HG03520 (cell line): ENCODE data around the gene C4orf50.

Experiments used
- ATAC-seq: cut with Tn5 transposase; IDR thresholded peaks from one replicate; pipeline ENCODE4 v1.9.1; 2021; ENCODE audit warnings: mild to moderate bottlenecking, moderate library complexity; ENCODE audit not compliant: unreplicated experiment

C4orf50 gene

DNA sequence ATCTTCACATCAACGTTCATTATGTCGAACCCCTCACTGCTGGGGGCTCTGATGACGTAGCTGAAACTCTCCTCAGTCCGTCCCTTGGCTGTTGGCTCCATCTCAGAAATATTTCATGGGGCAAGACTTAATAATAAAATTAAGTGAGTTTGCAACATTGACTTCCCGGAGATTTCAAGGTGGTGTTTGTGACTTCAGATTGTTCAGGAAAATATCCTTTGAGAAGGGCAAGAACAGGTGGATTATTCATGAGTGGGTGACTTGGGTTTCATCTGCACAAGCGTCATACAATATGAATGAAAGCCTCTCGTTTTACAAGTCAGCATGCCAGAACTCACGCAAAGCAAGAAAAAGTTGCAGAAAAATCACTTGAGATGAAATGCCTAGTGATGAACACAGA, at the start of gene C4orf50:
Gene C4orf50, minus strand, starts transcription at position 101 of the 400 bp plus-strand sequence.
- no peak for ATAC-seq

DNA sequence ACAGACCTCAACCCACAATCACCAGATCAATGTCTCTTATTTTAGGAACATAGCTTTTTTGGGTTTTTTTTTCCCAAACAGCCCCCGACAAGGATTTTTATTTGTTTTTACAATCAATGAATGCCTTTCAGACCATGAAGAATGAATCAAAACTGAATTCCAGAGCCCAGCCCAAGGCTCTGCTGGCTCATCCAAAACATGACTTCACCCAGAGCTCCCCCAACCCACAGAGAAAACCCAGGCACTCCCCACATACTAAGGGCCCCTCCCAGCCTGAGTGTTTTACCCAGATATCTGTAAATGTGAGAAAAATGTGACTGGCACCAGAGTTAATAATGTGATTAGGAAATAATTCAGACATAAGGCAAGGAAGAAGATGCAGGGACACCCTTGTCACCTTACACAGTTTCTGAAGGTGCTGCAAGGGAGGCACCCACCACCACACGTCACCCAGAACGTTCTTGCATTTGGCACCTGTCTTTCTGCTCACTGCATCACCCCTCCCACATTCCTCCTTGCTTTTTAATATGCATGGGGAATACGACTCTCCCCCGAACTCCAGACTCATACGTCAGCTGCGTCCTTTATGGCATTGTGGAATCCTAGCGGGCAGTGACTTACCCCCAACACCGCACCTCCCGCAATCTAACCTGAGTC, 47.8 kb upstream of the C4orf50 start:
- no peak for ATAC-seq

DNA sequence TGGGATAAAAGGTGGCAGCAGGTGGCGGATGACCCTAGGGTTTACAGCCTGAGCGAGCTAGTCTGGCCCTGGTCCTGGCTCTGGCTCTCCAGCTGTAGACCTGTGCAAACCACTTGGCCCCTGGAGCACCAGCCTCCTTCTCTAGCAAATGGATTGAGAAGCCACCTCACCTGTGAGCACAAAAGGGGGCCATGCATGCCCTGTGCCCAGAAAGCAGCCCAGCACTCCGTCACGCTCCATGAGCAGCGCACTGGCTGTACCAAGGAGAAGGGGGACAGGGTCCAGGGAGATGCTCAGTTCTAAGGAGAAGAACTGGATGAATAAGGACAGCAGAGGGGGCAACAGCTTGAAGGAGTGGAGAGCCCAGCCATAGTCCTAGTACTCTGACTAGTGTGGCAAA, 46.9 kb upstream of the C4orf50 start:
- no peak for ATAC-seq

DNA sequence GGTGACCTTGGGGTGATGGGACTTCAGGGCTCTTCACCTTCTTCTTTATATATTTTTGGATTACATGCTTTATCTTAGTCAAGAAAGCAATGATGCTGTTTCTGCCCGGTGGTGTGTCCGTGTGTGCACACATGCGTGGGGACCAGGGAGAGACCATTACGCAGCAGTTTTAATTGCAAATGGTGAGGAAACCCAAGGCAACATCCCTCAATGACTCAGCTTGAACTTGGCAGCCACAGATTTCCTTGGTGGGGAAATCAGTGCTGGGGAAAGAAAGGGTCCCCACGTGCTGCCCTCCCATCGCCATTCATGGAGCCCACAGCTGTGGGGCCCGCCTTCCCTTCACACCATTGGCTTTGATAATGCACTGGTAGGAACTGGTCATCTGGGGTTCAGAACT, 46.2 kb upstream of the C4orf50 start:
- ATAC-seq: no peak

DNA sequence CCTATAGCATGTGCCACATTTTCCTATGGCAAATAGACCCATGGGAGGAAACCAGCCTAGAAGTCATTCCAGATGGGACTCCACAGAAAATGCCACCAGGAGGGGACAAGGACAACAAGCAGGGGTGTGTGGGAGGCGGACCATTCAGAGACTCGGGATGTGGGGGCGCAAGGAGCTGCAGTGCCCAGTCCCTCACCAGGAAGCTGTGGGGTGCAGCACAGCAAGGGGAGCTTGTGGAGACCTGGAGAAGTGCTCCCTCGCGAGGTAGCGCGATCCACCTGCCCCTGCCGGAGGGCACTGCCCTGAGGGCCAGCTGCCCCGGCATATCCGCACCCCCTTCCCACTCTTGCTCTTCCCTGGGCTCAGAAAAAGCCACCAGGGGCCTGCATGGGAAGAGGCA, 45.5 kb upstream of the C4orf50 start:
- no peak for ATAC-seq

DNA sequence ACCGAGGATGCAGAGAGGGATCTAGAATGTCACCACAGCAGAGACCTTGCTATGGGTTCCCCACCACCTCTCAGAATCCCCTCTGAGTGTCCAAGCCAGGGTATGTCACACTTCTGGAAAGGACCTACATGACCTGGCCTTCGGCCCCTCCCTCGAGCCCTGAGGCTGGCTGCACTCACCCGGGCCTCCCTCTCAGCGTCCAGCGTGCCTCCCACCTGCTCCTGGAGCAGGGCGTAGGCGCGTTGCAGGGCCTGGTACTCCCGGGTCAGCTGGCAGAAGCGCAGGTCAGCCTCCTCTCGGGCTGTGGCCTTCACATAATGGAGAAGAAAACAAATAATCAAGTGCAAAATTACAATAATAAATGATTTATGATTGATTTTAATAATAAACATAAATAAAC, 43.9 kb upstream of the C4orf50 start:
- no peak for ATAC-seq

DNA sequence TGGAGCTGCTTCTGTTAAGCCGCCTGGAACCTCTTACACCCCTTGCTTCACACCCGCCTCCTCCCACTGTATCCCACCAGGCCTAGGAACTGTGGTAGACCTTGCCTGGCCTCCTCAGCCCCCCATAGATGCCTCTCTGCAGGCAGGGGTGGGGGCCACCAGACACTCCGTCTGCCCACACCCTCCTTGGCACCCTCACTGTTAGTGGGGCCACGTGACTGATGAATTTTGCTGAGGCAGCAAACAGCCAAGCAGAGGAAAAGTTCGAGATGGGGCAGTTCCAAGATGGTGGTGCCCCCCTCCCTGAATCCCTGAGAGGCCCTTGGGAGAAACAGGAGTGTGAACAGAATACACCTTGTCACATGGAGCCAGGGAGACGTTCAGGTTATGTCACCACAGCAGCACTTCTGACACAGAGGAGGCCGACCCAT, 41.2 kb upstream of the C4orf50 start:
- no peak for ATAC-seq

DNA sequence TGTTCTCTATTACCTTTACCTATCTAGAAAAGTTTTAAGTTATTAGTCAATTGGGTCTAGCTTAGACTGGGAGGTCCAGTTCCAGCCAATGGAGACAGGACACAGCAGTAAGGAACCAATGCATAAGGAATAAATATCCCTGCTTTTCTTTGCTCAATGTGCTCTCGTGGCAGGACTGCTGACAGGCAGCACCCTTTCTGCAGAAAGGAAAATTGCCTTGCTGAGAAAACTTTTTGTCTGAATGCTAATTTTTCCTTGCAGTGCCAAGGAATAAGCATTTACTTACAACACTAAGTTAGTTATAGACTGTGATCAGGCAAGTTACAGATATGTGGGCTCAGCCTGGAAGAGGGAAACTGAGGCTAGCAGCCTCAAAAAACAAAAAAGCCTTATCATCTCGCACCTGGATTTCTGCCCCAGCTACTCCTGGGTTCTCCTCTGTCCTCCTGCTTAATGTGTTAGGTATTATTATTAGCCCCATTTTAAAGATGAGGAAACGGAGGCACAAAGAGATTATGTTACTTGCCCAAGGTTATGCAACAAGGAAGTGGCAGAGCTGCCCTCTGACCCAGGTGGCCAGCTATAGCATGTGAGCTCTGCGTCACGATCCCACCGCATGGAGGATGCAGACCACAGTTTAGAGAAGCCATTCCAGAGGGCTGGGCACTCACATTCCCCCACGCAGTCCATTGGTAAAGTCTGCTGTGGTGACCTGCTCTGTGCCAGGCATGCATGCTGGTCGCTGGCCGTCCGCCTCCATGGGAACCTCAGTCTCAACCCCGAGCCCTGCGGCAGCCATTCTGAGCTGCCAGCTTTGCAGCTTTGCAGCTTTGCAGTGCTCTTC, 40.5 kb upstream of the C4orf50 start:
- no peak for ATAC-seq

DNA sequence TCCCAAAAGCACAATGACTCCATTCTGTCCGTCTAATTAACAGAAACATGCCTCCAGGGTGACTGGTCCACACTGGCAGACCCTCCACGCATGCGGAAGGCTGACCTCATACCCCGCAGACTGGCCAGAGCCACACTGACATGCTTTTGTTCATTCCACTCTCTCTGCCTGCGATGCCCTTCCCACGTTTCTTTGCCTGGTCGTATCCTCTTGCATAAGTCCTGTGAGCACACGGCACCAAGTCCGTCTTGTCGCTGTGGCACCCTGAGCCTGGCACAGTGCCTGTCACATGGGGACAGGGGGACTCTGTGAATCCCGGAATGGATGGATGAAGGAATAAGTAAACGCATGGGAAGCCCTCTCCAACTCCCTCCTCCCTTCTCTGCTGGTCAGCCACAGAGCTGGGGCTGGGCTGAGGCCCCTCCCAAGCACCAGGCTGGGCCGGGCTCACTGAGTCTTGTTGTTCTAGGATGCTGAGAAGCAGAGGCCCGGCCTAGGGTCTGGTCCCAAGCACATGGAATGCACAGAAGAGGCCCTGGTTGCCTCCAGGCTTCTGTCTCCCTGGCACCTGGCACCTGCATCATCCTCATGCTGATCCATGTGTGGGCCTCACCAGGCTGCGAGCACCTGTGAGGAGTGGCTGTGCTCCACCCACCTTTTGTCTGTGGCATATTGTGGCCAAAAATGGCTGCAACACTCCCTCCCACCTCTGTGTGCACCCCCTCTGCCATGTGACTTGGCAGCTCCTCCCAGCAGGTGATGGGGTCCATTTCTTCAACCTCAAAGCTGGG, 38.9 kb upstream of the C4orf50 start:
- no peak for ATAC-seq

DNA sequence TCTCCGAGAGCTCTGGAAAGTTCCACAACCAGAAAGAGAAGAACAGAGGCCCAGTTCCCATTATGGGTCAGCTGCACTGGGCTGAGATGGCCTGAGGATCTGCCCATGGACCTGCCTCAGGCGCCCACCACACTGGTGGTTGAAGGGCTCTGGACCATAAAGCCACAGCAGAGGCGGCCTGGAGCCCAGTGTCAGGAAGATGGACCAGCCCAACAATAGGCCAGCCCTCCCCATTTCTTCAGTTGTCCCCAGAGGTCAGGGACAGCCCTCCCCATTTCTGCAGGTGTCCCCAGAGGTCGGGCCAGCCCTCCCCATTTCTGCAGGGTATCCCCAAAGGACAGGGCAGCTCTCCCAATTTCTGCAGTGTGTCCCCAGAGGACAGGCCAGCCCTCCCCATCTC, 37.2 kb upstream of the C4orf50 start:
- ATAC-seq: no peak

DNA sequence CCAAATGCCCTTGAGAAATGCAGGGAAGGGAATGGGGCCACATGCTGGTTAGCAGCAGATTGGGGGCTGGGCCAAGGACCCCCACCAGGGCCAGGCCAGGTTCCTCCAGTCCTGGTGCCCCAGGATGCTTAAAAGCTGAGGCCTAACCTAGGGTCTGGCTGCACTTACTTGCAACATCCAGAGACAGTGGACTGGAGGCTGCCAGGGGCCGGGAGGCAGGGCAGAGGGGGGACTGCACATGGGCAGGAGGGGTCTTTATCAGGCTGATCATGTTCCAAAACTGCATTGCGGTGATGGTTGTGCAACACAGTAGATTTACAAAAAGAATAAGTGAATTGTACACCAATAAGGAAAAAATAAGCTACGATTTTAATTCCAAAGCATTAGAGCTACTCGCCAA, 36.8 kb upstream of the C4orf50 start:
- no peak for ATAC-seq

DNA sequence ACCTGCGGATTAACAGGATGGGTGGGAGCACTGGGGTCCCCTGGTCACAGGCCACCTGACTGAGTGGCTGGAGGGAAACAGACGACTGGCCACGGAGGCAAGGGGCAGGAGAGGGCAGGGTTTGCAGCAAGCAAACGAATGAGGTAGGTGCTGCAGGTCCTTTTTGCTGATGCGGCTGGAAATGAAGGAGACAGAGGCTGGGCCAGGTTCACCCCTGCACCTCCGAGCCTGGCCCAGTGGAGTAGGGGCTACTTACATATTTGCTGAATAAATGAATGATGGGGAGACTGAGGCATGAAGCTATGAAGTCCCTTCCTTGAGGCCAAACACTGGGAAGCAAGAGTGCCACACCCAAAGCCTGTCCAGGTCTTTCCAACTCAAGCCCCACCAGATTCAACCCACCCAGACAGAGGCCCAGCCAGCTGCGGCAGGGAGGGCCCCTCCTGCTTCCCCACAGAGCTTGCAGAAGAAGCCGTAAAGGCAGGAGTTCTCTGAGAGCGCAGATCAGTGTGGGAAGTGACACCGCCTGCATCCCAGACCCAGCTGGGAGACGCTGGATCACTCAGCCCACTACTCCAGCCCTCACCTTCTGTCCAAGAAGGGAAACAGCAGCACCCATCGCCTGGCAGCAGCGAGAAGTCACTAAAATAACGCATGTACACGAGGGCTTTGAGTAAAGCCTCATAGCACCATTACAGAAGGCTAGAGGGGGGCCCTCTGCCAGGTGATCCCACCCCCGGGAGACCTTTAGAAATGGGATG, 36.1 kb upstream of the C4orf50 start:
- ATAC-seq: no peak

DNA sequence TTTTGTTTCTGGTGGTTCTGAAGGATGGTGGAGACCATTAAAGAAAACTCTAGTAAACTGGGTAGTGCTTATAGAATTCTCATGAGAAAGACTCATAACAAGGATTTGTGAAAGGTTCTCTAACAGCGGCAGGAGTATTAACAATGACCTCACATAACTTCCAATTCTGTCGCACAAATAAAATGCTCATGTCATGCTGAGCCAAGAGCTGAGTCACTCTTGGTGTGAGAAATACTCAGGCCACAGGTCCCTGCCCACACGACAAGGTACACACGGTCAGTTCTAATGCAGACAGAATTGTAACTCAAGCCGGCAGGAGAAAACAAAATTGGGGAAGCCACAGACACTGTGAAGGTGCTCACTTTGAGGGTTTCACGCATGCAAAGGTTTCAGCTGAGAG, 34.4 kb upstream of the C4orf50 start:
- no peak for ATAC-seq

DNA sequence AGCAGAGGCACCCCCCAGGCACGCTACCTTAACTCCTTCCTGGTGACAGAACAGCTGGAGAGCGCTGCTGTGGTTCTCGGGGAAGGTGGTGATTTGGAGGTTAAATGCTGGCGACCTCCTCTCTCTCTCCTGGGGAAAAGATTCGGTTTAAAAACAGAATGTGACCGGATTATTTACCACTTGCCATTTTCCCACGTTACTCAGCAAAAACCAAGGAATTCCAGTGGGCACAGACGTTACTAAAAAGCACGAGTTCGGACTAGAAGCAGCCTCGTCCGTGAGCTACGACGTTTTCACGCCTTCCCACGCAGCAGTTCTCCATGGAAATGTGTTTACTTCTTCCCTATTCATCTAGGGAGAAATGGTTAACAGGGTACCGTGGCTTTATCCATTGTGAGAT, 32.3 kb upstream of the C4orf50 start:
- ATAC-seq: no peak

DNA sequence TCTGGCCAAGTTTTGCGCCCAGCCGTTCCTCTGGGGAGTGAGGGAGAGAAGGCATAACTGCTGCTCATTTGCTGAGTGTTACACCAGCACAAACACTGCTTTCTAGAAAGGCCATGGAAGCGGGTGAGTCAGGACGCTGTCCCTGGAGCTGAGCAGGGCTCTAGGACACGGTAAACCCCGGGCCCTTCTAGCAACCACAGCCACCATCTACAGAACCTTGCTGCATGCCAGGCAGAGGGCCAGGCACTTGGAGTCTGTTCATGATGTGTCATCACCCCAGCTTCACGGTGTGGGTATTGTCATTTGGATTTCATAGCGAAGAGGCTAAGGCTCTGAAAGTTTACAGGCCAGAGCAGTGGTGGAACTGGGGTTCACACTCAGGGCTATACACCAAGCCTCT, 31.8 kb upstream of the C4orf50 start:
- ATAC-seq: no peak

DNA sequence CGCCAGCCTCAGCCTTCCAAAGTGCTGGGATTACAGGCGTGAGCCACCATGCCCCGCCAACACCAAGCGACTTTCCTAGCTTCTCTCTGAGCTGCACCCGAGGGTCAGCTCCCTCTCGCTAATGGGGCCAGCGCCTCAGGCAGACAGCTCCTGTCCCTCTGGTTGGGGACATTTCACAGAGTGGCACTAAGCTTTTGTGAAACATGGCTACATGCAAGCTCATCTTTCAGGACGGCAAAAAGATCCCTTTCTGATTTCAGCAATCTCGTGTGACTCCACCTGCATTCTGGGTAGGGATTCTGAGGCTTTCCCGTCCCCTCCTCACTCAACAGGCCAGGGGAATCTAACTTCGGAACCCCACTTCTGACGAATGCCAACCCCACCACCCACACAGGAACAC, 31.0 kb upstream of the C4orf50 start:
- no peak for ATAC-seq

DNA sequence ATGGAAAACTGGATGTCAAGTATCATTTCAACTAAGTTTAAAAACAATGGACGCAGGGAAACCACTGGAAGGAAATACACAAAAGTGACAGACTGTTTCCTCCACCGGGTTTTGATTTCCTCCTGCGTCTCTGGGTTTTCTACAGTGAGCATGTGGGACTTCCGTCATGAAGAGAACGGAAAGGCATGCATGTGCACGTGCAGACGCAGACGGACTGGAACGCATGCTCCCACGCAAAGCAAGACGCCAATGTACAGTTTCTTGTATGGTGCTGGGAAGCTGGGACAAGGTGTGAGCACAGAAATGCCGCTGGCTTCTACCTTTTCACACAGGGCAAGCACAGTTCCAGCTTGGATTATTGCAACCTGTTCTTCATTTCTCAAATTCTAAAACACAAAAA, 30.3 kb upstream of the C4orf50 start:
- ATAC-seq: no peak

DNA sequence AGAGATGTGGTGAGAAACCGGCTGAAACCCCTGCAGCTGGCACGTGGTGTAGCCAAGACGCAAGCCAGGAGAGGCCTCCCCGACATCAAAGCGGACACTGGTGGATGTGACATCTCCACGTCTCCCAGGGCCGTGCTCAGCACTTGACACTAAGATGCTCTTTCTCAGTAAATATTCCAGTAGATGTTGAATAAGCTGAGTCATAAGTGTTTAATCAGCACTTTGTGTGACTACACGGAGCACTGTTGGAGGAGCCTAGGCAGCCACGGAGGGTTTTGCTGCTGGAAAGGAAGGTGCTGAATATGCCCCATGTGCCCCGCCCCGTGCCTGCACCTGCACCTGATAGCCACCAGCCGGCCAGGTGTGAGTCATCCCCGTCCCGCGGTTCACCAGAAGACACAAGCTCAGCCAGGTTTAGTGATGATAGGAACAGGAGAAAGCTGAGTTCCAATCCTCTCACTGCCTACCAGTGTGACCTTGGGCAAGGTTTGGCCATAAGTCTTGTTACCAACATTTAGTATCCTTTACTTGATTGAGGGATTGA, 29.0 kb upstream of the C4orf50 start:
- no peak for ATAC-seq

DNA sequence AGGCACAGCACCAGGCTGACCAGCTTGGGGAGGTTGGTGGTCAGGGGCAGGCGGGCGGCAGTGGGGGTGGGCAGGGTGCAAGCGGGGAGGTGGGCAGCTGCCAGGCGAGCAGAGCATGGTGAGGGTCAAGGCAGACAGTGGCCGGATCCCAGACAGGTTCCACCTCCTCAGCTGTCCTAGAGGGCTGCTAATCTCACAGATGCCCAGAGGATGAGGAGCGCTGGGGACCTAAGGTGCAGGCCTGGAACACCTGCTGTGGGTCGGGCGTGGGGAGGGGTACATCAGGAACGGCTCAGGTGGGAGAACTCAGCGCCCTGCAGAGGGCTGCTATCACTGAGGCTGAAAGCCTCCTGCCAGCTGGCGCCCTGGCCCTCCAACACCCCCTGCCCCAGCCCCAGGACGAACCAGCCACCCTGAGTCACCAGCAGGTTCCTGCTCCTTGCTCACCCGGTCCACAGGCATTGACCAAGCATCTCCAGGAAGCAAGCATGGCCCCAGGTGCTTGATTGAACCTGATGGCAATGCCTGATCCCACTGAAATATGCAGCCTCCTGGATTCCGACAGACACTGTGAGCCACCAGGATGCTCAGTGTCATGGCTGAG, 28.4 kb upstream of the C4orf50 start:
- no peak for ATAC-seq

DNA sequence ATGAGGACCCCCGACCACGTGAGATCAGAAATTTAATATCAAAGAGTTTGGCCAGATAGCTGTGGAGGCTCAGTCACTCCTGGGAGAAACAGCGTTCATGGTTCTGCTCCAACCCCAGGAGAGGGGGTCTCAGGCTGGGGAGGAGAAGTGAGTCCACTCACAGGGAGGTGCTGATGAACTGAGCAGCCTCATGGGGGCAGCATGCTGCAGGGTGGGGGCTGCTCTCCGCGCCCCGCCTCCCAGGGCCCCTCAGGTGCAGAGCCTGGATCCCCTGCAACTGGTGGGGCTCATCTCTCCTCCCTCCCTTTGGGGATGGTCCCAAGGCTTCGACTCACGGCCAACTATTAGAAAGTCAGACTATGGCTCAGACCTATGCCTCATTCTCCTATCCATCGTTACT, 26.6 kb upstream of the C4orf50 start:
- ATAC-seq: no peak
